ENCODE measurements around the gene SGCG. TPM values are rescaled to one million over a fixed set of nuclear protein-coding genes. Genes with fewer than 3 reads are reported as not detected.
A peak's percentile ranks its signal among the peaks of the same experiment; 100 is the strongest.
"Not testable (repeated sequence)": the region's sequence is repeated elsewhere in the genome, so short reads cannot be mapped to it uniquely, and the experiment has no call there.

Gene SGCG
- total and polyA plus RNA-seq, 11 donors: 27.9 to 181 (median 119) TPM

GRCh38 chr13:23235994-23236393 is 55.2 kb downstream of the SGCG start:
- Histone ChIP-seq H3K9me3 (peaks cover 0 to under 1% (median 0%) of the 10 kb centered on the region in 12 donors), H3K27ac (no peak overlapping the region), H3K36me3 (peaks cover 0 to 51% (median 0%) of the 10 kb centered on the region in 9 donors), H3K27me3 (no peaks in the 10 kb centered on the region), H3K4me1 (peaks cover 0 to 3% (median 0%) of the 10 kb centered on the region in 12 donors), H3K4me3 (no peak overlapping the region)
- DNase-seq (no peak), ATAC-seq (no peak)
- TF ChIP-seq POLR2A (IDR thresholded peaks at IDR 0.05) (no peak), CTCF (IDR thresholded peaks at IDR 0.05) (no peak)
- intact Hi-C loops (cut with DNase I): no loop called here

GRCh38 chr13:23243066-23243465 is 62.3 kb downstream of the SGCG start:
- peaks cover 0 to 47% (median under 1%) of the 10 kb centered on the region in 9 donors for H3K36me3 ChIP-seq
- no peak for DNase-seq
- no peaks in the 10 kb centered on the region for H3K27me3 ChIP-seq
- WGBS, 4 donors: 59 to 72% (median 65%) methylated on average over 5 of the region's 5 CpGs
- peak in 1 of 4 donors; percentile 29 for ATAC-seq
- no peak overlapping the region for H3K4me3 ChIP-seq
- no peaks in the 10 kb centered on the region for H3K4me1 ChIP-seq
- TF ChIP-seq CTCF (IDR thresholded peaks at IDR 0.05): no peak
- no peak for TF ChIP-seq POLR2A (IDR thresholded peaks at IDR 0.05)
- peaks cover 0 to 5% (median 0%) of the 10 kb centered on the region in 12 donors for H3K9me3 ChIP-seq
- H3K27ac ChIP-seq: no peak overlapping the region
- intact Hi-C loops (cut with DNase I): no loop called here

- intact Hi-C loops (cut with DNase I); DNase-seq; H3K27me3 ChIP-seq; H3K4me3 ChIP-seq; H3K9me3 ChIP-seq; H3K27ac ChIP-seq; H3K4me1 ChIP-seq; ATAC-seq: not testable (repeated sequence)
- H3K36me3 ChIP-seq: peaks cover 0 to 38% (median 0%) of the 10 kb centered on the region in 9 donors
- 94 to 96% (median 95%) methylated on average over 26 of the region's 26 CpGs for WGBS, 4 donors
These were observed 67.6 kb downstream of the SGCG start for GRCh38 chr13:23248410-23248809.

GRCh38 chr13:23254506-23254905 is 73.7 kb downstream of the SGCG start:
- intact Hi-C loops (cut with DNase I): loop anchor here in 1 of 10 donors (10.0 kb wide), 1 partner anchor 1230 kb away; no protein-coding TSS in a partner anchor
- DNase-seq (no peak), ATAC-seq (no peak)
- Histone ChIP-seq H3K36me3 (peaks cover 0 to 22% (median 0%) of the 10 kb centered on the region in 9 donors), H3K4me1 (no peaks in the 10 kb centered on the region), H3K27ac (no peak overlapping the region), H3K4me3 (no peak overlapping the region), H3K9me3 (peaks cover 0 to 5% (median 0%) of the 10 kb centered on the region in 12 donors), H3K27me3 (no peaks in the 10 kb centered on the region)
- TF ChIP-seq POLR2A (IDR thresholded peaks at IDR 0.05) (no peak), CTCF (IDR thresholded peaks at IDR 0.05) (no peak)
- WGBS, 4 donors: 87 to 92% (median 90%) methylated on average over 4 of the region's 4 CpGs

- no peaks in the 10 kb centered on the region for H3K36me3 ChIP-seq
- 49 to 63% (median 57%) methylated on average over 4 of the region's 4 CpGs for WGBS, 4 donors
- no peak overlapping the region for H3K27ac ChIP-seq
- no peaks in the 10 kb centered on the region for H3K9me3 ChIP-seq
- DNase-seq: no peak
- no peak overlapping the region for H3K4me3 ChIP-seq
- intact Hi-C loops (cut with DNase I): no loop called here
- TF ChIP-seq POLR2A (IDR thresholded peaks at IDR 0.05) (no peak), CTCF (IDR thresholded peaks at IDR 0.05) (no peak)
- no peaks in the 10 kb centered on the region for H3K27me3 ChIP-seq
- peak in 1 of 4 donors; percentile 11 for ATAC-seq
- no peaks in the 10 kb centered on the region for H3K4me1 ChIP-seq
These were observed 86.8 kb downstream of the SGCG start for GRCh38 chr13:23267571-23267970.
